K562 (cell line): ENCODE data around the gene CRACDL. TPM values are rescaled to one million over a fixed set of nuclear protein-coding genes. Genes with fewer than 3 reads are reported as not detected.

Source experiments
- ATAC-seq: fragments of 200-7000 bp; cut with Tn5 transposase; 3 replicates; pipeline ENCODE4 v1.9.1; 2020; ENCODE audit warnings: moderate library complexity
- BruUV-seq: library from RNA; stranded (reverse); fragments of 400-500 nt; replicated peaks from 2 replicates; lab custom pipeline; 2021; lab: Mats Ljungman, UMichigan
- CTCF ChIA-PET: fragments of 300-600 bp; formaldehyde crosslinking; extraction: SDS; loops from one replicate; lab custom pipeline; 2021; ENCODE audit warnings: low intra/inter-chr PET ratio; lab: Yijun Ruan, JAX
- POLR2A ChIA-PET: fragments of 300-600, 350-650 bp; sonication (Branson Sonifier 250); formaldehyde crosslinking; extraction: SDS; loops from one replicate; lab custom pipeline; 2021; ENCODE audit warnings: antibody characterized with exemption, inconsistent platforms; lab: Yijun Ruan, JAX
- DNase-seq, 4 experiments: peaks; one replicate each; pipeline versions ENCODE4 v3.0.0 to v3.0.0-alpha.2; 2011 to 2018; ENCODE audit warnings: low spot score in 3 of 4, mixed read lengths in 3 of 4; ENCODE audit errors: extremely low read depth in 1 of 4
- FAIRE-seq: peaks from 2 replicates; lab custom pipeline; 2011; peaks lifted over from hg19 to GRCh38; lab: Jason Lieb, UNC
- H2AFZ ChIP-seq: 2 replicates; pipeline ENCODE4 v1.6.0; 2011; ENCODE audit warnings: low read depth, low read length, control low read depth, inconsistent platforms
- H3K27ac ChIP-seq: fragments of 200-600 bp; 3 replicates; pipeline ENCODE4 v1.8.0; 2011; ENCODE audit warnings: low read depth, mild to moderate bottlenecking, control low read depth, inconsistent platforms, low read length, moderate library complexity, mixed read lengths; ENCODE audit errors: extremely low read depth
- H3K27me3 ChIP-seq, 2 experiments: fragments of 300-600 bp in 1 of 2; 2 replicates in 1 of 2; 3 replicates in 1 of 2; pipeline versions ENCODE4 v1.6.0 to v1.8.0; 2011; ENCODE audit warnings: inconsistent platforms in 2 of 2, low read length in 2 of 2, mild to moderate bottlenecking in 1 of 2, mixed read lengths in 1 of 2, moderate library complexity in 1 of 2; ENCODE audit not compliant: control insufficient read depth in 2 of 2, insufficient read depth in 2 of 2
- H3K36me3 ChIP-seq: fragments of 300-600 bp; 3 replicates; pipeline ENCODE4 v1.8.0; 2011; ENCODE audit warnings: mild to moderate bottlenecking, low read length, inconsistent platforms; ENCODE audit not compliant: control insufficient read depth, insufficient read depth
- H3K4me1 ChIP-seq, 2 experiments: fragments of 200-600 bp in 1 of 2; replicated peaks in 1 of 2; 2 replicates in 1 of 2; 3 replicates in 1 of 2; pipeline versions ENCODE4 v1.5.1 to v1.8.0; 2011; ENCODE audit warnings: inconsistent platforms in 2 of 2, low read length in 2 of 2, mild to moderate bottlenecking in 1 of 2, mixed read lengths in 1 of 2, moderate library complexity in 1 of 2; ENCODE audit not compliant: control insufficient read depth in 2 of 2, insufficient read depth in 2 of 2
- H3K4me2 ChIP-seq: 2 replicates; pipeline ENCODE4 v1.6.1; 2011; ENCODE audit warnings: low read length, control low read depth, inconsistent platforms, mixed read lengths; ENCODE audit not compliant: insufficient read depth
- H3K4me3 ChIP-seq: fragments of 200-600 bp; sonication (generic), shearing (Covaris generic); 2 replicates; pipeline ENCODE4 v1.5.1; 2016; ENCODE audit warnings: control low read depth, inconsistent platforms
- H3K79me2 ChIP-seq: fragments of 200-600 bp; 3 replicates; pipeline ENCODE4 v1.8.0; 2011; ENCODE audit warnings: low read length, inconsistent platforms; ENCODE audit not compliant: control insufficient read depth, insufficient read depth
- H3K9ac ChIP-seq, 2 experiments: 2 replicates each; pipeline versions ENCODE4 v1.6.0 to v1.6.1; 2011; ENCODE audit warnings: low read depth in 2 of 2, low read length in 2 of 2, control low read depth in 1 of 2, inconsistent platforms in 1 of 2, mild to moderate bottlenecking in 1 of 2, mixed read lengths in 1 of 2; ENCODE audit not compliant: insufficient read depth in 1 of 2
- H3K9me1 ChIP-seq: one replicate; pipeline ENCODE4 v1.6.0; 2011; ENCODE audit warnings: inconsistent platforms, mild to moderate bottlenecking, low read length, moderate library complexity; ENCODE audit not compliant: control insufficient read depth, insufficient read depth
- H3K9me3 ChIP-seq: replicated peaks from 2 replicates; pipeline ENCODE4 v1.5.1; 2011; ENCODE audit warnings: low read depth, low read length, inconsistent platforms; ENCODE audit not compliant: control insufficient read depth, insufficient read depth
- H4K20me1 ChIP-seq: replicated peaks from 2 replicates; pipeline ENCODE4 v1.6.1; 2011; ENCODE audit warnings: low read length, inconsistent platforms, mixed read lengths; ENCODE audit not compliant: control insufficient read depth, insufficient read depth
- BCL6 ChIP-seq: fragments of 250-450 bp; sonication (Bioruptor Pico); IDR thresholded peaks from 2 replicates; pipeline ENCODE4 v1.4.0; 2020
- POLR2G ChIP-seq: fragments of 200-400 bp; formaldehyde crosslinking; IDR thresholded peaks from 2 replicates; pipeline ENCODE4 v1.6.1; 2017; ENCODE audit warnings: low read depth, mild to moderate bottlenecking, antibody characterized with exemption, low read length, moderate library complexity
- RCOR1 ChIP-seq, 2 experiments: IDR thresholded peaks; 2 replicates each; pipeline ENCODE4 v1.6.1; 2012; ENCODE audit warnings: low read depth in 2 of 2, low read length in 2 of 2, borderline replicate concordance in 1 of 2, improper control_type of control experiment in 1 of 2
- SIN3B ChIP-seq: fragments of 450-650 bp; IDR thresholded peaks from 2 replicates; pipeline ENCODE4 v1.6.1; 2017; ENCODE audit warnings: low read depth, mild to moderate bottlenecking, moderate library complexity
- USF1 ChIP-seq: sonication (generic); formaldehyde crosslinking; IDR thresholded peaks from 2 replicates; pipeline ENCODE4 v1.9.0; 2022; ENCODE audit warnings: mild to moderate bottlenecking, missing genetic modification reagents
- ZNF263 ChIP-seq: sonication (generic); formaldehyde crosslinking; IDR thresholded peaks from 2 replicates; pipeline ENCODE4 v1.8.0; 2022; ENCODE audit warnings: mild to moderate bottlenecking, missing genetic modification reagents, borderline replicate concordance
- WGBS: fragments of 100-300 bp; shearing (Covaris generic); methylation state at CpG from one replicate; pipeline ENCODE4 v1.1.6; 2016; ENCODE audit warnings: low coverage, mixed read lengths; ENCODE audit not compliant: insufficient coverage; ENCODE audit errors: missing lambda C conversion rate; 5-methylcytosine and 5-hydroxymethylcytosine counted together
- in situ Hi-C: fragments of 300-500 bp; cut with MboI; formaldehyde crosslinking; loops from 4 replicates; pipeline ENCODE4 v1.15.0; 2018; ENCODE audit warnings: inconsistent platforms, mixed read lengths
- intact Hi-C: fragments of 100-400 bp; cut with micrococcal nuclease; formaldehyde crosslinking; loops from 2 replicates; pipeline ENCODE4 v1.14.2; 2022
- polyA plus RNA-seq, 8 experiments: library from polyadenylated mRNA; depleted of rRNA in 4 of 8; stranded (reverse) in 5 of 8; unstranded in 3 of 8; fragments of >200 nt; fragmentation: Nextera tagmentation in 2 of 8; fragmentation: Illumina TruSeq in 1 of 8; extraction: Ambion mirVana in 2 of 8; extraction: Trizol in 1 of 8; gene quantifications; 2 replicates each; pipeline versions ENCODE4 v1.2.1 to v1.2.3, GENCODE V29; 2011 to 2014; ENCODE audit warnings: inconsistent platforms in 1 of 8, missing spikeins in 1 of 8
- total RNA-seq, 7 experiments: library from RNA; depleted of rRNA in 6 of 7; stranded (reverse); fragments of >200 nt in 6 of 7; fragmentation: Illumina TruSeq in 2 of 7; extraction: Trizol in 2 of 7; gene quantifications; 2 replicates each; pipeline versions ENCODE4 v1.2.1 to v1.2.3, GENCODE V29; 2011 to 2021; ENCODE audit warnings: low replicate concordance in 1 of 7
- TF ChIP-seq, protein P1 (sequence below): fragments of 250-450 bp; sonication (Bioruptor Pico); IDR thresholded peaks from 2 replicates; pipeline ENCODE4 v1.5.0; 2021; ENCODE audit warnings: mild to moderate bottlenecking, moderate library complexity
- TF ChIP-seq, protein P2 (sequence below): sonication (generic); formaldehyde crosslinking; IDR thresholded peaks from 2 replicates; pipeline ENCODE4 v1.8.0; 2022; ENCODE audit warnings: missing genetic modification reagents, mild to moderate bottlenecking, moderate library complexity, borderline replicate concordance

Gene CRACDL
- total and polyA plus RNA-seq, 9 of the 15 experiments (the other 6 are each of a cell fraction or from before 2014, with no cell fraction given) = not detected

GRCh38 chr2:98803405-98804264, 132.4 kb downstream of the CRACDL start (continued):
- TF ChIP-seq, protein P1, sequence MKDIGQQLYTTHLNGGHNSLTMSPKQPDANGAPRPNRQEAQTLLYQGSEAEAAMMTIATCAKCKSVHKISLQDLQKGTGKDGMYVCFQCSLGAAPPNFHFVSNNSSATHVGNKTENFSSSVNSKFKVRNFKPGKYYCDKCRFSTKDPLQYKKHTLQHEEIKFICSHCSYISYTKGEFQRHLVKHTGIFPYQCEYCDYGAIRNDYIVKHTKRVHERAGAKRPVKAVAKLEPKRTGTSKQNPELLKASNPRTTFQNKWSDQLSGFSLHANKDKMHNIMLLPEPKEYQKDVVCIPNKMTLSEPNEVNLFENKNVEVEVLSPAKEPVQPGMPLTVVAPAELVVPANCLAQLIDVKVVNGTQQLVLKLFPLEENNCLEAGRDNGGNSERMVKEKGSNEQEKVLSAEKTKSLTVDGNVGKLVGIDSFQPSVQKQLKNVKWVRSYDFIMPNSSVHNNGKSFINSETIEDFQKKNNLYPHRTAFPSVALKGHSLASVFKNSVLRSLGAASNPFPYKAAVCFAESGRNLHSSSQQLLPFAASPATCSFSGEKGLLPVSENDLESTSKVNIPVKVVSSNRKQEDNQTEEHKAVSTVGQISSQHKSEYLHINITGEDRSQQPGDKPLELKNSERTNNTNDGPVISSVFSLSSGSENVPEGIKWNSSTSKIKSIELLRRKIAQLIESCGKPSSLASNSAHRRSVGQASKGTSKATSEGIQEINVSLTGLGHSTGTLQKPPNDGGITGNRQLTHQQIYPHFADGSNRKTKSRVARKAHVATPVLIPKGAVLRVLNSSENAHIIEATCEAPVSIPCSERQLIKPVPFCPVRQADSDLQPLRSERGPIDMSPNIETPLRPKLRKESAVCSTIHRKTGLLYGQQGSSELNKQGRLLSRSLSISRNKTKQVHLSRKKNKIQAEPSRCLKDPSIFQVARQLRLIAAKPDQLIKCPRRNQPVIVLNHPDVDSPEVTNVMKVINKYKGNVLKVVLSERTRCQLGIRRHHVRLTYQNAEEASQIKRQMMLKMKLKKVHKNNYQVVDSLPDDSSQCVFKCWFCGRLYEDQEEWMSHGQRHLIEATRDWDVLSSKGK (CRISPR knock-in tag) = no peak
- no peak for TF ChIP-seq RCOR1 (IDR thresholded peaks at IDR 0.05; ENCODE audit: borderline replicate concordance in 1 of 2, low read depth in 2 of 2, low read length in 2 of 2)
- no peak for TF ChIP-seq USF1 (CRISPR knock-in tag)
- TF ChIP-seq, all 486 proteins: peak for 0

- intact Hi-C loops = no loop called here
- 0 out of 2 replicates have a peak, but pooled peaks cover 3% of the 10 kb centered on the region for H4K20me1 ChIP-seq
- no peak for FAIRE-seq
- H3K27ac ChIP-seq = no peak overlapping the region
- ChIA-PET CTCF (no interaction called here), POLR2A (interaction anchor here (1.0 kb wide), 1 partner anchor 9 kb away, joined by 3 read pairs; no protein-coding TSS in a partner anchor)
- in situ Hi-C loops = no loop called here
- no peaks in the 10 kb centered on the region for H3K36me3 ChIP-seq
- no peak for DNase-seq
- no TSS peak for BruUV-seq
- H3K4me1 ChIP-seq = peaks cover 0 to 4% of the 10 kb centered on the region in 2 experiments; a peak in 2 of 5 replicates
- peaks cover 9 to 55% of the 10 kb centered on the region in 2 experiments; a peak in 4 of 5 replicates for H3K27me3 ChIP-seq
- no peaks in the 10 kb centered on the region for H3K9me1 ChIP-seq
- H3K4me2 ChIP-seq = no peak overlapping the region
- no peak overlapping the region for H2AFZ ChIP-seq
- TF ChIP-seq ZNF263 (CRISPR knock-in tag) (no peak), POLR2G (no peak), SIN3B (no peak), BCL6 (no peak)
- TF ChIP-seq, protein P2, sequence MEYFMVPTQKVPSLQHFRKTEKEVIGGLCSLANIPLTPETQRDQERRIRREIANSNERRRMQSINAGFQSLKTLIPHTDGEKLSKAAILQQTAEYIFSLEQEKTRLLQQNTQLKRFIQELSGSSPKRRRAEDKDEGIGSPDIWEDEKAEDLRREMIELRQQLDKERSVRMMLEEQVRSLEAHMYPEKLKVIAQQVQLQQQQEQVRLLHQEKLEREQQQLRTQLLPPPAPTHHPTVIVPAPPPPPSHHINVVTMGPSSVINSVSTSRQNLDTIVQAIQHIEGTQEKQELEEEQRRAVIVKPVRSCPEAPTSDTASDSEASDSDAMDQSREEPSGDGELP (CRISPR knock-in tag) = no peak
- WGBS = 1% methylated on average over 8 of the region's 8 CpGs
- H3K4me3 ChIP-seq = no peak overlapping the region
- ATAC-seq = no peak
- H3K9me3 ChIP-seq = no peaks in the 10 kb centered on the region
- no peak overlapping the region for H3K9ac ChIP-seq
- H3K79me2 ChIP-seq = no peaks in the 10 kb centered on the region
Observed at GRCh38 chr2:98802344-98802743, 133.7 kb downstream of the CRACDL start.
